GM23248 (cell line): ENCODE measurements around the gene ADPGK. TPM values are rescaled to one million over a fixed set of nuclear protein-coding genes. Genes with fewer than 3 reads are reported as not detected.
"Not testable (repeated sequence)": the region's sequence is repeated elsewhere in the genome, so short reads cannot be mapped to it uniquely, and the experiment has no call there.

Experiments
- DNase-seq: peaks from one replicate; pipeline ENCODE4 v3.0.0-alpha.2; 2015
- H2AFZ ChIP-seq: fragments of 200-600 bp; sonication (generic); 2 replicates; pipeline ENCODE4 v1.6.1; 2016; ENCODE audit warnings: antibody characterized with exemption
- H3F3A ChIP-seq: fragments of 200-600 bp; sonication (generic); 2 replicates; pipeline ENCODE4 v1.6.1; 2016; ENCODE audit warnings: mild to moderate bottlenecking, antibody characterized with exemption, mixed run types; ENCODE audit not compliant: insufficient read depth
- H3K27ac ChIP-seq: fragments of 200-600 bp; sonication (generic); 2 replicates; pipeline ENCODE4 v1.5.1; 2016; ENCODE audit warnings: mild to moderate bottlenecking
- H3K27me3 ChIP-seq: fragments of 200-600 bp; sonication (generic); replicated peaks from 2 replicates; pipeline ENCODE4 v1.6.1; 2016; ENCODE audit warnings: mild to moderate bottlenecking; ENCODE audit not compliant: insufficient read depth
- H3K36me3 ChIP-seq: fragments of 200-600 bp; sonication (generic); 2 replicates; pipeline ENCODE4 v1.6.1; 2016; ENCODE audit warnings: low read depth, mild to moderate bottlenecking
- H3K4me1 ChIP-seq: fragments of 200-600 bp; sonication (generic); 2 replicates; pipeline ENCODE4 v1.6.1; 2016; ENCODE audit warnings: mild to moderate bottlenecking; ENCODE audit not compliant: insufficient read depth
- H3K4me2 ChIP-seq: fragments of 200-600 bp; sonication (generic); one replicate; pipeline ENCODE4 v1.6.1; 2016; ENCODE audit warnings: mild to moderate bottlenecking; ENCODE audit not compliant: unreplicated experiment
- H3K4me3 ChIP-seq: fragments of 200-600 bp; sonication (generic); 2 replicates; pipeline ENCODE4 v1.5.1; 2016; ENCODE audit warnings: mild to moderate bottlenecking
- H3K79me2 ChIP-seq: fragments of 200-600 bp; sonication (generic); 2 replicates; pipeline ENCODE4 v1.6.1; 2016; ENCODE audit warnings: mild to moderate bottlenecking; ENCODE audit not compliant: insufficient read depth
- H3K9ac ChIP-seq: fragments of 200-600 bp; sonication (generic); 2 replicates; pipeline ENCODE4 v1.6.1; 2016; ENCODE audit warnings: mild to moderate bottlenecking
- H3K9me2 ChIP-seq: fragments of 200-600 bp; sonication (generic); 2 replicates; pipeline ENCODE4 v1.6.1; 2016; ENCODE audit warnings: mixed run types, mild to moderate bottlenecking, moderate library complexity; ENCODE audit not compliant: insufficient read depth
- H3K9me3 ChIP-seq: fragments of 200-600 bp; sonication (generic); one replicate; pipeline ENCODE4 v1.6.1; 2017; ENCODE audit warnings: low read depth
- H4K20me1 ChIP-seq: fragments of 200-600 bp; sonication (generic); 2 replicates; pipeline ENCODE4 v1.6.0; 2016; ENCODE audit not compliant: insufficient read depth
- EZH2 ChIP-seq: fragments of 200-600 bp; sonication (generic); IDR thresholded peaks from 2 replicates; pipeline ENCODE4 v1.6.1; 2018; ENCODE audit warnings: antibody characterized with exemption, mild to moderate bottlenecking; ENCODE audit not compliant: insufficient read depth, poor library complexity, severe bottlenecking
- EZH2phosphoT487 ChIP-seq: fragments of 200-600 bp; sonication (generic); IDR thresholded peaks from 2 replicates; pipeline ENCODE4 v1.6.1; 2018; ENCODE audit warnings: antibody characterized with exemption, moderate library complexity, mild to moderate bottlenecking, low read depth; ENCODE audit not compliant: insufficient read depth
- WGBS, 2 experiments: methylation state at CpG; one replicate each; pipeline ENCODE4 v1.1.6; 2015 to 2017; ENCODE audit warnings: low lambda C conversion rate in 2 of 2, low coverage in 1 of 2; ENCODE audit errors: missing lambda C conversion rate in 2 of 2; 5-methylcytosine and 5-hydroxymethylcytosine counted together
- in situ Hi-C: fragments of 300-500 bp; cut with MboI; formaldehyde crosslinking; loops from 2 replicates; pipeline ENCODE4 v1.15.0; 2020
- polyA plus RNA-seq: library from polyadenylated mRNA; unstranded; fragments of >200 nt; fragmentation: Nextera tagmentation; extraction: Ambion mirVana; gene quantifications from 2 replicates; pipeline ENCODE4 v1.2.1, GENCODE V29; 2016
- total RNA-seq: library from RNA; depleted of rRNA; stranded (reverse); fragments of >200 nt; shearing (Covaris generic); gene quantifications from 2 replicates; pipeline ENCODE4 v1.2.3, GENCODE V29; 2014

ADPGK gene
- total and polyA plus RNA-seq, 2 experiments from 2014 or later: 50.5 to 66.6 TPM

GRCh38 chr15:72813345-72814004, 29.9 kb upstream of the ADPGK start:
- no peak for TF ChIP-seq EZH2
- no peak for DNase-seq
- Histone ChIP-seq H3K4me1 (no peaks in the 10 kb centered on the region), H4K20me1 (no peaks in the 10 kb centered on the region), H3K79me2 (no peaks in the 10 kb centered on the region), H3K9me2 (no peaks in the 10 kb centered on the region), H3K4me2 (no peak overlapping the region), H3K36me3 (no peaks in the 10 kb centered on the region), H3K4me3 (no peak overlapping the region), H3K9ac (no peak overlapping the region), H3K27me3 (peaks cover 20% of the 10 kb centered on the region; the same call in 1 of the 2 replicates), H3K9me3 (no peaks in the 10 kb centered on the region), H2AFZ (no peak overlapping the region), H3F3A (no peaks in the 10 kb centered on the region), H3K27ac (no peak overlapping the region)
- WGBS, 2 experiments: 64% methylated on average over 8 of the region's 8 CpGs
- in situ Hi-C loops: no loop called here

GRCh38 chr15:72809329-72809728, 25.8 kb upstream of the ADPGK start:
- no peak overlapping the region for H3K27ac ChIP-seq
- H3K79me2 ChIP-seq: no peaks in the 10 kb centered on the region
- H3K4me1 ChIP-seq: no peaks in the 10 kb centered on the region
- no peak for DNase-seq
- no peaks in the 10 kb centered on the region for H3K9me2 ChIP-seq
- H2AFZ ChIP-seq: no peak overlapping the region
- no peaks in the 10 kb centered on the region for H4K20me1 ChIP-seq
- no peaks in the 10 kb centered on the region for H3K9me3 ChIP-seq
- H3K36me3 ChIP-seq: no peaks in the 10 kb centered on the region
- in situ Hi-C loops: no loop called here
- no peak for TF ChIP-seq EZH2phosphoT487
- TF ChIP-seq EZH2: no peak
- H3F3A ChIP-seq: no peaks in the 10 kb centered on the region
- no peak overlapping the region for H3K4me2 ChIP-seq
- no peak overlapping the region for H3K9ac ChIP-seq
- H3K27me3 ChIP-seq: peaks cover 7% of the 10 kb centered on the region; the same call in 1 of the 2 replicates
- H3K4me3 ChIP-seq: no peak overlapping the region
- WGBS, 2 experiments: 27% methylated on average over 4 of the region's 4 CpGs

GRCh38 chr15:72807346-72807745, 23.8 kb upstream of the ADPGK start:
- H3K4me2 ChIP-seq, H4K20me1 ChIP-seq, H3K9me2 ChIP-seq, H3K27me3 ChIP-seq, DNase-seq, H3K9me3 ChIP-seq, H3K9ac ChIP-seq, H3K36me3 ChIP-seq, H2AFZ ChIP-seq, H3K27ac ChIP-seq, H3K4me1 ChIP-seq, H3K4me3 ChIP-seq, in situ Hi-C loops, H3F3A ChIP-seq, H3K79me2 ChIP-seq: not testable (repeated sequence)
- 79 to 81% methylated on average over 12 to 22 of the region's 22 CpGs for WGBS, 2 experiments

- no peaks in the 10 kb centered on the region for H3K36me3 ChIP-seq
- no peak for DNase-seq
- no peaks in the 10 kb centered on the region for H3K4me1 ChIP-seq
- in situ Hi-C loops: no loop called here
- H3K4me2 ChIP-seq: no peak overlapping the region
- no peaks in the 10 kb centered on the region for H3K79me2 ChIP-seq
- H3F3A ChIP-seq: no peaks in the 10 kb centered on the region
- no peak overlapping the region for H3K9ac ChIP-seq
- H4K20me1 ChIP-seq: no peaks in the 10 kb centered on the region
- H3K4me3 ChIP-seq: no peak overlapping the region
- no peaks in the 10 kb centered on the region for H3K27me3 ChIP-seq
- WGBS, 2 experiments: 18 to 23% methylated on average over 1 of the region's 1 CpG
- H3K9me3 ChIP-seq: no peaks in the 10 kb centered on the region
- no peaks in the 10 kb centered on the region for H3K9me2 ChIP-seq
- TF ChIP-seq EZH2 (no peak), EZH2phosphoT487 (no peak)
- H2AFZ ChIP-seq: no peak overlapping the region
- H3K27ac ChIP-seq: no peak overlapping the region
These were observed 19.4 kb upstream of the ADPGK start for GRCh38 chr15:72803006-72803405.
